Dedifferentiated amniotic fluid mesenchymal stem cell (primary cell): ENCODE results near the gene LRG1.
"Not testable (repeated sequence)": the region's sequence is repeated elsewhere in the genome, so short reads cannot be mapped to it uniquely, and the experiment has no call there.

Source experiments
- DNase-seq: peaks from one replicate; pipeline ENCODE4 v3.0.0-alpha.2; 2016; ENCODE audit errors: extremely low spot score

The LRG1 gene

DNA sequence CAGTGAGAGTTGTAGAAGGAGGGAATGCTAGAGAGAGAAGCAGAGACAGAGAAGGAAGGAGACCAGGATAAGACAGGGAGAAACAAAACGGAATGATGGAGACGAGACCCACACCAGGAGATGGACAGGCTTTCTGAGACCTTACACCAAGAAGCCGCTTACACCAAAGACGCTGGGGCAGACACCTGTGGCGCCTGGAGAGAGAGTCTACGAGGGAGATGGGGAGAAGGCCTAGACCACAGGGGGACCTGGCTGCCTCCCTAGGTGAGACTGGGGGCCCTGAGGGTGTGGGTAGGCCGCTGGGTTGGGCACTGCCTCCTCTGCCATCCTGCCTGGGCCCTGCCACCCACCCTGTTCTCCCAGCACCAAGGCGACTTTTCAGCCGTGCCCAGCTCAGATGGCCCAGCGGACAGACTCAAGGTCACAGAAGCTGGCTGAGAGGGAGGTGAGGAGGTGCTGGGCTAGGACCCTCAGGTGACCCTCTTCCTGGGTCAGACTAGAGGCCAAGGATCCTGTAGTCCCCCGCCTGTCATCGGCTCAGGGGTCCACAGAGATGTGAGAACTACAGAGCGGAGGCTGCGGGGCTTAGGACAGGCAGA lies 9.8 kb downstream of the LRG1 start:
- DNase-seq, result no peak

DNA sequence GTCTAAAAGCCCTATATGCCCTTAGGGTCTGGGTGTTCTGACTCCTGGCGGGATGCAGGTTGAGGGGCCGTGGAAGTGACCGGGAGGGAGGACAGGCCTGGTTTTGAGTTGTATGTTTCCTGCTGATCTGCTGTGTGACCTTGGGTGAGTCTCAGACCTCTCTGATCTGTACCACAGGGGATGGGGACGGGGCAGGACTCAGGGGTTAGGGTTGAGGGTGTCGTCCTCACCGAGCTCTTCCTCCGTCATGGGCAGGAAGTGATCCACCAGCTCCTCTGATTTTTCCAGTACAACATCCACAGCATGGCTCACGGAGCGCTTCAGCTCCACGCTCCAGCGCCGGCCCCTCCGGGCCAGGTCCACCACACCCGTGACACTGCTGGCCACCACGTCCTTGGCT lies 11.0 kb downstream of the LRG1 start:
- no peak for DNase-seq

DNA sequence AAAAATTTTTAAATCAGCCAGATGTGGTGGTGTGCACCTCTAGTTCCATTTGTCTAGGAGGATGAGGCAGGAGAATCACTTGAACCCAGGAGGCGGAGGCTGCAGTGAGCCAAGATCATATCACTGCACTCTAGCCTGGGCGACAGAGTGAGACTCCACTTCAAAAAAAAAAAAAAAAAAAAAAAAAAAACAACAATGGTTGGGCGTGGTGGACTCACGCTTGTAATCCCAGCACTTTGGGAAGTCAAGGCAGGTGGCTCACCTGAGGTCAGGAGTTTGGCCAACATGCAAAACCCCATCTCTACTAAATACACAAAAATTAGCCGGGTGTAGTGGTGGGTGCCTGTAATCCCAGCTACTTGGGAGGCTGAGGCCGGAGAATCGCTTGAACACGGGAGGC lies 12.5 kb downstream of the LRG1 start:
- DNase-seq, result not testable (repeated sequence)

DNA sequence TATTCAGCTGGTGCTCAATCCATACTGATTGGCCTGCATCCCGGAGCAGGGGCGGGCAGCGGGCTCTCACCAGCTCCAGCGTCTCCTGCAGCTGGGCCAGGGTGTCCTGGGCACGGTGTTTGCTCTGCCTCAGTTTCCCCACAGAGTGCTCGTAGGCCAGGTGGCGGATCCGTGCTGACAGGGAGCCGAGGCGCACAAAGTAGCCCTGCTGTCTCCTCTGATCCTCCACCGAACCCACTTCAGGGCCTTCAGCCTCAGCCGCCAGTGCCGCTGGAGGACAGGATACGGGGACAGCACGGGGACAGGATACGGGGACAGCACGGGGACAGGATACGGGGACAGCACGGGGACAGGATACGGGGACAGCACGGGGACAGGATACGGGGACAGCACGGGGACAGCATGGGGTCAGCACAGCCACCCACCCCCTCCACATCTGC lies 14.3 kb downstream of the LRG1 start:
- DNase-seq, result no peak

DNA sequence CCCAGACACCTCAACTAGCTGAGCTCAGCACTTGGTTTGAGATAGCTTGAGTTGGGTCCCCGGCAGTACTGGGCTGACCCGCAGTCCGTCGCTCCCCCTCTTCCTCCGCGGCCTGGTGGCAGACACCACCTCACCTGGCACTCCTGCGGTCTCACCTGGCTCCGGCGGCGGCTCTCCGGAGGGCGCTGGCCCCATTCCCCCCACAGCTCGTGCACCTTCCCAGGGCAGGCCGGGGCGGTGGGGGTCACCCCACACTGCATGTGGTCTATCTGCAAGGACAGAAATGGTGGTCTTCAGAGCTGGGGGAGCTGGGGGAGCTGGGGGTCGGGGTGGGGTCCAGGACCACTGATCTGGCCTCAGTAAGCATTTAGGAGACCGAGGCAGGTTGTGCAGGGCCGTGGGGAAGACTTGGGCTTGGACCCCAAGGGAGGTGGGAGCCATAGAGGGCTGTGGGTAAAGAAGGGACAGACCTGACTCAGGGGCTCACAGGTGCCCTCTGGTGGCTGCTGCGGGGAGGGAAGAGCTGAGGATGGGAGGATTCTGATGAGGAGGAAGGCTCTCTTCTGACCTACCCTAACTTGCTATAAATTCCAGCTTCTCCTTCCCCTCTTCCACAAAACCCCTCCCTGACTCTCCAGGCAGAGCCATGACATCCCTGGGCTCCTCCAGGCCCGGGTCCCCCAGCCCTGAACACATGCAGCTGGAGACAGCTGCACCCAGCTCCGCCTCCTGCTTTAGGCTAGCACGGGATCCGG lies 14.9 kb downstream of the LRG1 start:
- DNase-seq, result no peak

DNA sequence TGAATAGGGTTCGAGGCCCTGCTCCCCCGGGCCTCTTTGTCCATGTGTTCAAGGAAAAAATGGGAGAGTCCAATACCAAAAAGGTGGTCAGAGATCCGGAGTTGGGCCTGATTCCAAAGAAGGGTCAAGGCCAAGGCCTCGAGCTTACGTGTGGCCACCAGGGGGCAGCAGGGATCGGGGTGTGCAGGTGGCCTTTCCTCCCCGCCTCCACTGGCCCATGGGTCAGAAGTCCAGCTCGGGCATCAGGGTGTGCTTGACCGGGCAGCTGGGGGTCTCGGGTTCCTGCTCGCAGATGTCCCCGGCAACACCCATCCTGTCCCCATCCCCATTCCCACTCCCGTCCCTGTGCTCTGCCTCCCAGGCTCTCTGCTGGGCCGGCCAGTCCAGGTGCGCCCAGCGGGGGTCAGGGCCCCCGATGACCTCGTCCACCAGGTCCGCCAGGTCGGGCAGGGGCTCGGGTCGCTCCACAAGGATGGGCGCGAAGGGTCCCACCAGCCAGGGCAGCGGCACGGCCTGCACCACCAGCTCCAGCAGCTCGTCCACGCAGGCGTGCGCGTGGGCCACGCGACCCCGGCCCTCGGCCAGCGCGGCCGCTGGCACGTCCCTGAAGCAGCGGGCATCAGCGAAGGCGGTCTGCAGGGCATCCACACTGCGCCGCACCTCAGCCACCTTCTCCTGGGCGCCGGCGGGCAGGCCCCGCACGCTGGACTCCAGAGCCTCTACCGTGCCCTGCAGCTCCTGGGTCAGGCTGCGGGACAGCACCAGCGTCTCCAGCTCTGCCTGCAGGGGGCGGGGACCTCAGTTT lies 16.3 kb downstream of the LRG1 start:
- no peak for DNase-seq

DNA sequence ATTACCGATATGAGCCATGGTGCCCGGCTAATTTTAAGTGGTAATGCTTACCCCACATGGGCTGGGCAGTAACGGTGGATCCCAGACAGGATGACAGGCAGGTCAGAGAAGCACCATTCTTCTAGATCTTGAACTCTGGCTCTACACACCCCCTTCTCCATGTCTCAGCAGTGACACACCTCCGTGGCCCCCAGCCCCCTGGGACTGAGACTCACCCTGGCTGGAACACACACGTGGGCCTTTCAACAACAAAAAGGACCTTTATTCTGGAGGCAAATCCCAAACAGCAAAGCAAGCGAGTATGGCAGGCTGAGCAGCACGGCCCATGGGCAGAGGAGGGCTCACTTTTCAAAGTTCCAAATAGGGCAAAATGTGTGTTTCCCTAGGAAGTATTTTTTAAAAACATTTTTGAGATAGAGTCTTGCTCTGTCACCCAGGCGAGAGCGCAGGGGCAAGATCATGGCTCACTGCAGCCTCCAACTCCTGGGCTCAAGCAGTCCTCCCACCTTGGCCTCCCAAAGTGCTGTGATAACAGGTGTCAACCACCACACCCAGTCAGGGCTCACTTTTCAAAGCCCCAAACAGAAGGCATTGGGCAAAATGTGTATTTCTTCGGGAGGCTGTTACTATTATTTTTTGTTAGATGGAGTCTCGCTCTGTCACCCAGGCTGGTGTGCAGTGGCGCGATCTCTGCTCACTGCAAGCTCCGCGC lies 17.4 kb downstream of the LRG1 start:
- no peak for DNase-seq

DNA sequence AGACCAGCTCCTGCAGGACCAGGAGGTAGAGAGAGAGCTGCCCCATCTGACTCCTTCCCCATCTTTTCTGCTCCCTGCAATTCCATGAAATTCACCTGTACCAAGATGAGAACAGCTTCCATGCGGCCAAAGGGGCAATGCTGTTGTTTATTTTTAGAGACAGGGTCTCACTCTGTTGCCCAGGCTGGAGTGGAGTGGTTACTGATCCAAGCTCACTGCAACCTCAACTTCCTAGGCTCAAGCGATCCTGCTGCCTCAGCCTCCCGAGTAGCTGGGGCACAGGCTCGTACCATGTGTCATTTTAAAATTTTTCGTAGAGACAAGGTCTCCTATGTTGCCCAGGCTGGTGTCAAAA lies 18.0 kb downstream of the LRG1 start:
- DNase-seq, result no peak

DNA sequence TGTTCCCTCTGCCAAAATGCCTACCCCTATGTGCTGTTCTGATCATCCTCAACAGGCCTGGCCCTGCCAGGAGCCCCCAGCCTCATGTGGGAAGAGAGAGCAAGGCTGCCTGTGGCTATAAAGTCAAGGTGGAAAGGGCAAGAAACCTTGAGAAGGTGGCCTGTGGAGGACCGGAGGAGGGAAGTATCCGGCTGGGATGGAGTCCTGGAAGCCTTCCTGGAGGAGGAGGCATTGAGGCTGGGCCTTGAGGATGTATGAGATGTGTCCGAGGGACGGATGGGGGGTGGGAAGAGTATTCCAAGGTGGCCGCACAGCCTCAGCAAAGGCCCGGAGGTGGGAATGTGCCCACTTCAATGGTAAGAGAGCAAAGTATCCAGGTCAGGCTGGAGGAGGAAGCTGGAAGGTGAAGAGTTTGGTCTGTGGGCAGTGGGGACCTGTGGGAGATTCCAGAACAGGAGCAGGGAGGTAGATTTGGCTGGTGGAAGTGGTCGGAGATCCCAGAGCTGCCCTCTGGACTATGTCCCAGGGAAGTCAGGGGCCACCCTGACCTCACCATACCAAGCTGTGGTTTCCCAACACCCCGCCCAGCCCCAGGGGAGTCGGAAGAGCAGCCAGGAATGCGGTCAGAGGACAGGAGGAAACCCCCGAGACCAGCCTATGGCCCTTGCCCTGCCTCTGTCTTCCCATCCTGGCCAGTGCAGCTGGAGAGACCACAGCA lies 18.5 kb downstream of the LRG1 start:
- DNase-seq, result no peak

DNA sequence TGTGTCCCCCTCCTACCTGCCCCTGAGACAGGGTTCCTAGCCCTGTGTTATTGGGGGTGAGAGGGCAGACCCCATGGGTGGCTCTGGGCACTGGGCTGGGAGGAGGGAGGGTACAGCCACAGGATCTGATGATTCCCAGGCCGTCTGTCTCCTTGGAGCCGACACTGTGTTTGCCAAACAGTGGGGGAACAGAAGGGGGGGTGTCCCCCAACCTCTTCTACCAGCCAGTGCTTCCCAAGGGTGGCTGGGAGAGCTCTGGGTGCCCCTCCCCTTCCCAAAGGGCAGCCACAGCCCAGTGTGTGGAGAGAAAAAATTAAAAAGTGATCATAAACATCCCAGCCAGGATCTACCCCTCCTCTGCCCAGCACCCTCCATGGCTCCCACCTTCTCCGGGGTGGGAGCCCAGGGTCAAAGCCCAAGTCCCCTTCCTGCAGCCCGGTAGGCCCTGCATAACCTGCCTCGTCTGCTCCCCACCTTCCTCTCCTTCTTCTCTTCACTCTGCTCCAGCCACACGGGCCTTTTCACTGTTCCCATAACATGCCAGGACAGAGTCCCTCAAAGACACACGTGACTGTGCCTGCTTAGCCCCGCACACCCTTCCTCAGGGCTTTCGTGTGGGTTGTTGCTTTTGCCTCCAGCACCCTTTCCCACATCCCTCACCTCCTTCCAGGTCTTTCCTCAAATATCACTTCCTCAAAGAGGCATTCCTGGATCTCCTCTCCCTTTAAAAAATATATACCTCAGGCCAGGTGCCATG lies 20.1 kb downstream of the LRG1 start:
- DNase-seq, result no peak

DNA sequence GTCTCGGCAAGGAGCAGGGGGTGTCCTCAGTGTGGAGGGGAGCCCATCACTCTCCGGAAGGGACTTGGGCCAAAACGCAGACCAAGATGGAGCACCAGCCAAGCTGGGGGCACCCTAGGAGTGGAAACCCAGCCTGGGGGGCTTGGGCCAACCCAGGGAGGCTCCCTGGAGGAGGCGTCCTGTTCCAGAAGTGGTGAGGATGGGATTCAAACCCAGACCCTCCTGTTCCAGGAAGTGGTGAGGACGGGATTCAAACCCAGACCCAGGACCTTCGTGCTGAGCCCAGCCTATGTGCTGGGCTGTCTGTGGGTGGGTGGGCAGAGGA lies 20.7 kb downstream of the LRG1 start:
- no peak for DNase-seq

DNA sequence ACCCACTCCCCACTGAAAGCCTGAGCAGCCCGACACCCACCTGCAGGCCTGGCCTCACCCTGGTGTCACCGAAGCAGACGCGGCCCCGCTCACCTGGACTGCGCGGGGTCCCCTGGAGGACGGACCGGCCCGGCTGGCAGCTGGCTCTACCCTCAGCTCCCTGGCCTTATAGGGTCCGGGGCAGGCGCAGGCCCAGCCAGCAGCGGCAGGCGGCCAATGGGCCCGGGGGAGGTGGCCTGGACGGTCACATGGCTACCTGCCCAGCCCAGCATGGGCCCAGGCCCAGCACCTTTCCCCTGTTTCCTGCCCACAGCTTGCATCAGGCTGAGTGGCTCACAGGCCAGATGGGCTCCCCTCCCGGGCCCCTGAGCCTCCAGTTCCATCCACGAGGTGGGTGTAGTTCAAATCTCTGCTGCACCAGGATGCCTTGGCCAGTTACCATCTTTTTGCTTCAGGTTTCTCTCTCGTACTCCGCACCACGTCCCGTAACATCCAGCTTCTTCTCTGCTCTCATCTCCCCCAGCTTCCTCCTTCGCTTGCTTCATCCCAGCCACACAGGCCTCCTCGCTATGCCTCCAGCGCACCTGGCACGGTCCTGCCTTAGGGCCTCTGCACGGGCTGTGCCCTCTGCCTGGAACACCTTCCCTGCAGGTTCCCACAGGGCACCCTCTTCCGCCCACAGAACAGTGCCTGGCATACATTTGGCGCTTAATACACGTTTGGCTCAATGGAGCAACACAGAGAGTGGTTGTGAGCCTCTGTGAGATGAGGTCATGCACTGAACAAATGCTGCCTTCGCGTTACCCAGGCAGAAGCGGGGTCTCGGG lies 21.3 kb downstream of the LRG1 start, which contains the start of gene PLIN4:
PLIN4 (minus strand) TSS at position 142 of the 827 bp plus-strand sequence. CDS start 214 bp downstream, outside the sequence.
- DNase-seq, result no peak

DNA sequence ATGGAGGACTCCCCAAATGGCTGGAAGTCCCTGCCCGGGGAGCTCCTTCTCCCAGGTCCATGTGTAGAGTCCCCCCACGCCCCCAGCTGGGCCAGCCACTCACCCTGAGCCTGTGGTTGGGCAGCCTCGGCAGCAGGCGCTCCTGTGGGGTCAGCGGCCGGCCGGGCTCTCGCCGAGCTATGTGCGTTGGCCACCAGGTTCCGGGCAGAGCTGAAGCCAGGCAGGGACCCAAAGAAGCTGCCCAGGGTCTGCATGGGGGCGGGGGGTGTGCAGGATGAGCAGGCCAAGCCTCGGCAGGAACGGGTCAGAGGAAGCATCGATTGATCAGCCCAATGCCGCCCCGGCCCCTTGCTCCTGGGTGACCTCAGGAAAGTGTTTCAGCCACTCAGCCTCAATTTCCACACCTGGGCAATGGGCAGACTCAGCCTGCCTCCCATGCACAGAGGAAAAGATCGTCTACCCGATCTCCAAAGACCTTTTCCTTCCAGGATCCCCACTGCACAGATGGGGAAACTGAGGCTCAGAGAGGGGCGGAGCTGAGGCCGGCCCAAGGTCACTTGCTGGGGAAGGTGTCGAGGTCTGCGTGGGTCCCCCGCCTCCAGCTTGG lies 22.3 kb downstream of the LRG1 start:
- no peak for DNase-seq

DNA sequence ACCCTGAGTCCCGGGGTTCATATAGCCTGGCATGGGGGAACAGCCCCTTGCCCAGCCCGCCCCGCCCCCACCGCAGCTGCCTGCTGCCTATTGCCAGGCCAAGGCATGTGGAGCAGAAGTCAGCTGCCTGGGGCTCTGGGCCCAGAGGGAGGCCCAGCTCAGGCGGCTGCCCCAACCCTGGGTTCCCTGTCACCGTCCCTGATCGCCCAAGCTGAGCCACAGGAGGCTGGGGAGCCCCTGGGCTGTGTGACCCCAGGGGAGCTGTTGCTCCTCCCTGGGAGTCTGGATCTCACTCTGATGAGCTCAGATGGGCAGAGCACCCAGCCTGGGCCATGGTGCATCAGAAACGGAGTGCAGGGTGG lies 22.9 kb downstream of the LRG1 start:
- no peak for DNase-seq

DNA sequence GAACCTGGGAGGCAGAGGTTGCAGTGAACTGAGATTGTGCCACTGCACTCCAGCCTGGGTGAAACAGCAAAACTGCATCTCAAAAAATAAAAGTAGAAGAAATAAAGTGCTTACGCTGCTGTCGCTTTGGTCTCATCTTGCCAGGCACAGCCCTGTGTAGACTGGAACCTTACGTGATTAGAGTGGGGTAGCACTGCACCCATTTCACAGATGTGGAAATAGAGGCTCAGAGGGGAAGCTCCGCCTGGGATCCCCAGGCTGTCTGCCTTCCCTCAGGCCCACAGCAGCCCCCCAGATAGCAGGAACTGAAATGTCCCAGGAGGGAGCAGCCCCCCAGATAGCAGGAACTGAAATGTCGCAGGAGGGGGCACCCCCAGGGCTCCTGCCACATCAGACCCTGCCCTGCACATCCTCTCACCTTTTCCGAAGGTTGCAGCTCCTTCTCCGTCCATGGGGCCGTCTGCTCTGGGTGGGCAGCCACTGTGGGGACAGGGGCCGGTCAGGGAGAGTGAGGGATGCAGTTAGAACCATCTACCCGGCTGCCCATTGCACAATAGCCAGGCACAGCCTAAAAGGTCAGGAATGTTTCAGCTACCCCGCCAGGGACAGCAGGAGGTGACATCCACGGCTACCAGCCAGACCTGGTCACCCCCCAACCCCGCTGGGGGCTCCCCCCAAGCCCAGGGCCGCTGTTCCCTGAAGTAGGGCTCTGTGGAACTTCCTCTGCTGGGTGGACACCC lies 23.5 kb downstream of the LRG1 start:
- no peak for DNase-seq

DNA sequence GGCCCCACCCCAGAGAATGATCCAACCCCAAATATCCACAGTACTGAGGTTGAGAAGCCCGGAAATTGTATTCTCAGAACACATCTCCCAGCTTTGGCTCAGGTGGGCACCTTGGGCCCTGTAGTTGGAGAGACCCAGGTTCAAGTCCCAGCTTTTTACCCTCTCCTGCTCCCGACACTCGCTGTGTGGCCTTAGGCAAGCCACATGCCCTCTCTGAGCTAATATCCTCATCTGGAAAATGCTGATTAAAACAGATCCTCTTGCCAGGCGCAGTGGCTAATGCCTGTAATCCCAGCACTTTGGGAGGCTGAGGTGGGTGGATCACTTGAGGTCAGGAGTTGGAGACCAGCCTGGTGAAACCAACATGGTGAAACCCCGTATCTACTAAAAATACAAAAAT lies 24.1 kb downstream of the LRG1 start:
- DNase-seq, result no peak

DNA sequence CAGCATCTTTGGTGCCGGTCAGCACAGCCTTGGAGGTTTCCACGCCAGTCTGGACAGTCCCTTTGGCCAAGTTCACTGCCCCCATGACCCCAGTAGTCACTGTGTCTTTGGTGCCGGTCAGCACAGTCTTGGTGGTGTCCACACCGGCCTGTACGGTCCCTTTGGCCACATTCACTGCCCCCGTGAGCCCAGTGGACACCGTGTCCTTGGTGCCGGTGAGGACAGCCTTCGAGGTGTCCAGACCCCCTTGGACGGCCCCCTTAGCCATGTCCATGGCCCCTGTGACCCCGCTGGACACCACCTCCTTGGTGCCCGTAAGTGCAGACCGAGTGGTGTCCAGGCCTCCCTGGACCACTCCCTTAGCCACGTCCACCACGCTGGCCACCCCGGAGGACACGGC lies 26.6 kb downstream of the LRG1 start:
- no peak for DNase-seq

DNA sequence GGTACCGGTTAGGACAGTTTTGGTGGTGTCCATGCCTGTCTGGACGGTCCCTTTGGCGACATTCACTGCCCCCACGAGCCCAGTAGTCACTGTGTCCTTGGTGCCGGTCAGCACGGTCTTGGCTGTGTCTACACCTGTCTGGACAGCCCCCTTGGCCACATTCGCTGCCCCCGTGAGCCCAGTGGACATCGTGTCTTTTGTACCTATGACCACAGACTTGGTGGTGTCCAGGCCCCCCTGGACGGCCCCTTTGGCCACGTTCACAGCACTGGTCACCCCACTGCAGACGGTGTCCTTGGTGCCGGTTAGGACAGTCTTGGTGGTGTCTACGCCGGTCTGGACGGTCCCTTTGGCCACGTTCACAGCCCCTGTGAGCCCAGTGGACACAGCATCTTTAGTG lies 27.8 kb downstream of the LRG1 start:
- no peak for DNase-seq
